SK-MEL-5 (cell line): Measurements from ENCODE around the gene HRH1. TPM values are rescaled to one million over a fixed set of nuclear protein-coding genes. Genes with fewer than 3 reads are reported as not detected.
"Not testable (repeated sequence)": the region's sequence is repeated elsewhere in the genome, so short reads cannot be mapped to it uniquely, and the experiment has no call there.

Source experiments
- DNase-seq: peaks from one replicate; pipeline ENCODE4 v3.0.0-alpha.2; 2016; ENCODE audit warnings: low read depth, low spot score
- in situ Hi-C: cut with HindIII; loops from 2 replicates; pipeline ENCODE4 v1.10.0; 2016; ENCODE audit warnings: low sequenced_read_pairs, high pct_unique_total_duplicates, low pct_unique_long_range_greater_than_20kb
- total RNA-seq: library from RNA; depleted of rRNA; stranded (reverse); fragments of >200 nt; shearing (Covaris generic); gene quantifications from 2 replicates; pipeline ENCODE4 v1.2.3, GENCODE V29; 2014

HRH1 gene
- total RNA-seq, 1 experiment from 2014 or later, result not detected

- DNase-seq, result no peak
- in situ Hi-C loops, result no loop called here
Measured at GRCh38 chr3:11165476-11165875, 11.2 kb downstream of the HRH1 start.

- in situ Hi-C loops, DNase-seq: not testable (repeated sequence)
Measured at GRCh38 chr3:11166807-11167400, 12.6 kb downstream of the HRH1 start.

GRCh38 chr3:11167590-11167989 is 13.3 kb downstream of the HRH1 start:
- in situ Hi-C loops, result no loop called here
- no peak for DNase-seq

GRCh38 chr3:11168406-11168805 is 14.1 kb downstream of the HRH1 start:
- in situ Hi-C loops, result no loop called here
- DNase-seq, result no peak

GRCh38 chr3:11168881-11169805 is 14.8 kb downstream of the HRH1 start:
- DNase-seq, result no peak
- in situ Hi-C loops, result no loop called here

GRCh38 chr3:11170052-11170770 is 15.9 kb downstream of the HRH1 start:
- DNase-seq, result no peak

GRCh38 chr3:11172096-11172690 is 17.9 kb downstream of the HRH1 start:
- DNase-seq, result no peak
- in situ Hi-C loops, result no loop called here

More at GRCh38 chr3:11170052-11170770, 15.9 kb downstream of the HRH1 start:
- in situ Hi-C loops, result no loop called here

GRCh38 chr3:11173828-11174465 is 19.7 kb downstream of the HRH1 start:
- no peak for DNase-seq
- in situ Hi-C loops, result no loop called here

- DNase-seq, result no peak
- in situ Hi-C loops, result no loop called here
Measured at GRCh38 chr3:11178421-11178820, 24.1 kb downstream of the HRH1 start.

- in situ Hi-C loops, DNase-seq: not testable (repeated sequence)
Measured at GRCh38 chr3:11184328-11184969, 30.2 kb downstream of the HRH1 start.

- DNase-seq, result no peak
- in situ Hi-C loops, result no loop called here
Measured at GRCh38 chr3:11185144-11185543, 30.9 kb downstream of the HRH1 start.

GRCh38 chr3:11185564-11186317 is 31.4 kb downstream of the HRH1 start:
- DNase-seq, result no peak
- in situ Hi-C loops, result no loop called here

- DNase-seq, result no peak
- in situ Hi-C loops, result no loop called here
Measured at GRCh38 chr3:11186318-11186692, 32.0 kb downstream of the HRH1 start.

GRCh38 chr3:11186771-11187191 is 32.5 kb downstream of the HRH1 start:
- in situ Hi-C loops, result no loop called here
- DNase-seq, result no peak

GRCh38 chr3:11187681-11188080 is 33.4 kb downstream of the HRH1 start:
- no peak for DNase-seq
- in situ Hi-C loops, result no loop called here

- no peak for DNase-seq
- in situ Hi-C loops, result no loop called here
Measured at GRCh38 chr3:11188231-11188630, 33.9 kb downstream of the HRH1 start.
